Chondrocyte (in vitro differentiated cells): ENCODE data around the gene RYR2. TPM values are rescaled to one million over a fixed set of nuclear protein-coding genes. Genes with fewer than 3 reads are reported as not detected.

Experiments
- DNase-seq: peaks from one replicate; pipeline ENCODE4 v3.0.0; 2021; ENCODE audit warnings: mixed read lengths, low spot score
- H3K27ac Mint-ChIP-seq: one replicate; pipeline ENCODE4 v1.8.0; 2021; ENCODE audit warnings: mild to moderate bottlenecking, moderate library complexity, mixed read lengths; ENCODE audit not compliant: unreplicated experiment
- H3K27me3 Mint-ChIP-seq: 2 replicates; pipeline ENCODE4 v1.8.0; 2021; ENCODE audit warnings: low read depth, mixed read lengths
- H3K36me3 Mint-ChIP-seq: 2 replicates; pipeline ENCODE4 v1.8.0; 2021; ENCODE audit warnings: low read depth, mixed read lengths
- H3K4me1 Mint-ChIP-seq: 2 replicates; pipeline ENCODE4 v1.8.0; 2021; ENCODE audit warnings: low read depth, mild to moderate bottlenecking, mixed read lengths
- H3K4me3 Mint-ChIP-seq: one replicate; pipeline ENCODE4 v1.8.0; 2021; ENCODE audit warnings: mild to moderate bottlenecking, moderate library complexity, mixed read lengths; ENCODE audit not compliant: unreplicated experiment
- H3K9me3 Mint-ChIP-seq: 2 replicates; pipeline ENCODE4 v1.8.0; 2021; ENCODE audit warnings: low read depth, mixed read lengths
- CTCF ChIP-seq: fragments of 200-600 bp; sonication (generic); IDR thresholded peaks from 2 replicates; pipeline ENCODE4 v1.5.0; 2021; ENCODE audit warnings: antibody characterized with exemption, mild to moderate bottlenecking, moderate library complexity
- total RNA-seq: library from RNA; stranded (reverse); gene quantifications from 3 replicates; pipeline ENCODE4 v1.2.1, GENCODE V29; 2021

Gene RYR2
- total RNA-seq, 1 donor from 2014 or later = 0.12 TPM

DNA sequence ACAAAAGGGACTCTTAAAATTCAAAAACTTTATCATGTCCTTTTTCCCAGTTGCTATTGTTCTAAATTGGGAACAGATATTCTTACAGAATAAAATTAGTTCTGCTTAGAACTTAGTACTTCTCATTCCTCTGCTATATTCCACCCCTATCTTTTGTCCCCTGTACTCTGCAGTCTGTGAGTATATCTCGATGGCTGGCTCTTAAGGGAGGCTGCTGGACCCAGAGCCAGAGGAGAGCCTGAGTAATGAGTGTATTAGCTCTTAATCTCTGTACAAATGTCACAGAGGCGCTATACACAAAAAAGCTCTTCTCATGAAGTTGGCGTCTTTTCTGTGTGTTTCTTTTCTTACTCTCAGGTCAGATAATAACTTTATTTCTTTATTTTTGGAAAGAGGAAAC is 425.3 kb downstream of the RYR2 start:
- Mint-ChIP-seq H3K36me3 (no peaks in the 10 kb centered on the region), H3K4me3 (no peak overlapping the region), H3K27me3 (no peaks in the 10 kb centered on the region), H3K27ac (no peak overlapping the region), H3K4me1 (no peaks in the 10 kb centered on the region), H3K9me3 (no peaks in the 10 kb centered on the region)
- no peak for DNase-seq
- no peak for TF ChIP-seq CTCF

DNA sequence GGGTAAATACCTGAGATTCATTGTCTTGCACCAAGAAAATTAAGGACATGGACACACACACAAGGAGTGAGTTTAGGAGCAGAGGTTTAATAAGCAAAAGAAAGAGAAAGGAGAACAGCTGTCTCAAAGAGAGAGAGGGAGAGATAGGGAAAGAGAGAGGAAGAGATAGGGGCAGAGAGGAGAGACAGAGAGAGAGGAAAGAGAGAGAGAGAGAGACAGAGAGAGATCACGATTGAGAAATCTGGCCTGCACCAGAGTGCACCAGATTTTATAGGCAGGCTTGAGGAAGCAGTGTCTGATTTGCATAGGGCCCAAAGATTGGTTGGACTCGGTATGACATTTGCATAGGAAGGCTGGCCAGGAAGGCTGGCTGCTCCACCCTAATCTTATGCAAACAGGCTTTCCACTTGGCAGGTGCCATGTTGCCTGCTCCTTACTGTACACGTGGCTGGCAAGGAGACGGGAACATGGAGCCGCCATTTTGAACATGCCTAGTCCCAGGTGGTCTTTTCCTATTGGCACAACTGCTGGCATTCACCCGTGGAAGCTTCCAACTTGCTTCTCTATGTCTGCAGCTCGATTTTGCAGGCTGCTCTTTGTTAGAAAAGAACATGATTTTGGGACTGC is 428.8 kb downstream of the RYR2 start:
- H3K9me3 Mint-ChIP-seq = no peaks in the 10 kb centered on the region
- H3K27me3 Mint-ChIP-seq = no peaks in the 10 kb centered on the region
- DNase-seq = no peak
- no peak overlapping the region for H3K4me3 Mint-ChIP-seq
- TF ChIP-seq CTCF = no peak
- no peaks in the 10 kb centered on the region for H3K36me3 Mint-ChIP-seq
- no peak overlapping the region for H3K27ac Mint-ChIP-seq
- H3K4me1 Mint-ChIP-seq = no peaks in the 10 kb centered on the region

- no peaks in the 10 kb centered on the region for H3K36me3 Mint-ChIP-seq
- no peak overlapping the region for H3K27ac Mint-ChIP-seq
- no peaks in the 10 kb centered on the region for H3K27me3 Mint-ChIP-seq
- no peak for DNase-seq
- H3K4me3 Mint-ChIP-seq = no peak overlapping the region
- no peak for TF ChIP-seq CTCF
- H3K4me1 Mint-ChIP-seq = no peaks in the 10 kb centered on the region
- H3K9me3 Mint-ChIP-seq = no peaks in the 10 kb centered on the region
Measured at GRCh38 chr1:237471377-237471776, 429.4 kb downstream of the RYR2 start.

- Mint-ChIP-seq H3K4me3 (no peak overlapping the region), H3K9me3 (no peaks in the 10 kb centered on the region), H3K36me3 (no peaks in the 10 kb centered on the region), H3K4me1 (no peaks in the 10 kb centered on the region), H3K27ac (no peak overlapping the region), H3K27me3 (no peaks in the 10 kb centered on the region)
- no peak for DNase-seq
- TF ChIP-seq CTCF = no peak
Measured at GRCh38 chr1:237471956-237472355, 430.0 kb downstream of the RYR2 start.

DNA sequence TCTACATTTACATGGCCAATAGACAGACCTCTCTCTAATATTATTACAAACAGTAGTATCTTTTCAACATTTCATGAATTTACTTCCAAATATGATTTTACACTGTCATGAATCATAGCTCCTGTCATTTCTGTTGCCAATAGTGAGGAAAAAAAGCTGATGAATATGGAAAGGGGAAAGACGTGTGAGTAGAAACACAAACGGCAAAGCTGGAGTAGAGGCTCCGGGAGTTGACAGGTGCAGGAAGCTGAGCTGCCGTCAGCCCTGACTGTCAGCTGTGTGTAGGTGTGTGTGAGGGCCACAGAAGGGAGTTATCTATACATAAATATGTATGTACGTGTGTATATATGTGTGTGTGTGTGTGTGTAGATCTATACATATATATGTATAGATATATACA is 431.9 kb downstream of the RYR2 start:
- no peak for DNase-seq
- Mint-ChIP-seq H3K4me1 (no peaks in the 10 kb centered on the region), H3K27ac (no peak overlapping the region), H3K4me3 (no peak overlapping the region), H3K27me3 (no peaks in the 10 kb centered on the region), H3K36me3 (no peaks in the 10 kb centered on the region), H3K9me3 (no peaks in the 10 kb centered on the region)
- TF ChIP-seq CTCF = no peak
